ENCODE data around the gene SLC35D3.
"Not testable (repeated sequence)": the region's sequence is repeated elsewhere in the genome, so short reads cannot be mapped to it uniquely, and the experiment has no call there.

The SLC35D3 gene

DNA sequence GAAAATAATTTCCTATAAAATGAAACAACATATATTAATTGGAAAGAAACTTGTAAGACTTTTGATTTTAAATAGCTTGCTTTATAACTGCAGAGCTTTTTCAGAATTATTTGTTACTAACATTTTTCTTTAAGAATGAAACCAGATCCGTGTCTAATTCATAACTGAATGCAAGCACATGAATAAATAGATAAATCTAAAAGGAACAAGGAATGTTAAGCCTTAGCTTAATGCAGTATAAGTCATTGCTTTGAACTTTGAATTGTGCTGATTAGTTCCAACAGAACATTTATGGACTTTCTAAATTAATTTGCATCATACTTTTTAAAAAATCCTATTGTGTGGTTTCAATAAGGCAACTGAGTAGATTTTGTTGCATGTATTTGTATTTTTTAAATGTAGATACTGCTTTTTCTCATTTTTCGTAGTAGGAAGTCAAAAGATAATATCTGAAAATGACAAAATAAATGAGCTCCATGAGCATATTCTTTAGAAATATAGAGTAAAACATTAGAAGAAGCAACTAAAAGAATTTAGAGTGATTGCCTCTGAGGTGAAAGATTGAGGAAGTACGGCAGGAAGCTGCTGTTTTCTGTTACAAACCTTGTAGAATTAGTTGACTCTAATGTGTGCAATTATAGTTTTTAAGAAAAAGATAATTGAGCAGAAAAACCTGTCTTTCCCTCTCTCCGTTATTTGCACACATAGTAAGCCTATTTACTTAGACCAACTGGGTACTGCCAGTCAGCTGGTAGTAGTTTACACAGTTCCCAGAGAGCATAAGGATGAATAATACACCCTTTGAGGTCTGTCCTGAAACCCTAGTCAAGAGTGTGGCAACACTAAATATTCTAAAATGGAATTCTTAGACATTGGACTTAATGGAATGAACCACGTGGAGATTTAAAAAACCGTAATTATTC, 32.6 kb upstream of the SLC35D3 start:
- DNase-seq (ENCODE audit: low read depth, low spot score) = no peak
- Histone ChIP-seq H3K9ac (ENCODE audit: insufficient read length, low read depth) (no peak overlapping the region), H3K36me3 (ENCODE audit: insufficient read depth, insufficient read length, low read length) (no peaks in the 10 kb centered on the region), H3K9me3 (ENCODE audit: insufficient read depth, low read length) (no peaks in the 10 kb centered on the region), H3K4me1 (ENCODE audit: insufficient read depth, insufficient read length) (no peaks in the 10 kb centered on the region), H3K27me3 (ENCODE audit: insufficient read depth, insufficient read length) (no peaks in the 10 kb centered on the region), H3K4me3 (ENCODE audit: insufficient read length, low read depth) (no peak overlapping the region)
- TF ChIP-seq YY1 (IDR thresholded peaks at IDR 0.05; ENCODE audit: insufficient read depth, insufficient read length) (no peak), ZNF274 (IDR thresholded peaks at IDR 0.05; ENCODE audit: low read depth, low read length) (no peak), SUZ12 (IDR thresholded peaks at IDR 0.05; ENCODE audit: extremely low read depth, insufficient read depth, insufficient read length) (no peak)

DNA sequence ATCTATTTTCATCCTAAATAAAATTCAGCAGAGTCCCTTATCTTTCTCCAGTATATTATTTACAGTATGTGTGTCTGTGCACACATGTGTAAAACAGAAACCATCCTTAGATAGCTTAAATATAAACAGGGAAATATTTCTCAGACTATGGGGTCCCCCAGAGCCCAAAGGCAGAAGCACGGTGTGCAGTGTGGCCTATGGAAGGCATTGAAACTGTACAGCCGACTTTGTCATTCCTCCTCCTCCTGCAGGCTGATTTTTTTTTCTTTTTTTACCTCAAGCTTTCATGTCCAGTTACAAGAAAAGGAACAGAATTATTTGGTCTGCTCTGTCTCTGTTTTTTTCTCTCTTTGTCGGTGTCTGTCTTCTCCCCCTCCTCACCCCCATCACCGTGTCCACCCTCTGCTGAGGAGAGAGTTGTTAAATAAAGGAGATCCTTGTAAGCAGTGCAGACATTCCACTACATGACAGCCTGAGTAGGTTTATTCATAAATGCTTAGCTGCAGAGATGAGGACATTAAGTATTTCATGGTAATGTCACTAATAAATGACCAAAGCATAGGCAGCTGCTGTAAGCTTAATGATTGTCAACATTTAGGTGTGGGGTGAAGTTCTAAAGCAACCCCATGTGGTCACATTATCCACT, 31.8 kb upstream of the SLC35D3 start:
- no peak for TF ChIP-seq SUZ12 (IDR thresholded peaks at IDR 0.05; ENCODE audit: extremely low read depth, insufficient read depth, insufficient read length)
- no peak for TF ChIP-seq ZNF274 (IDR thresholded peaks at IDR 0.05; ENCODE audit: low read depth, low read length)
- TF ChIP-seq YY1 (IDR thresholded peaks at IDR 0.05; ENCODE audit: insufficient read depth, insufficient read length) = no peak
- no peaks in the 10 kb centered on the region for H3K9me3 ChIP-seq (ENCODE audit: insufficient read depth, low read length)
- H3K27me3 ChIP-seq (ENCODE audit: insufficient read depth, insufficient read length) = no peaks in the 10 kb centered on the region
- no peak overlapping the region for H3K9ac ChIP-seq (ENCODE audit: insufficient read length, low read depth)
- H3K4me3 ChIP-seq (ENCODE audit: insufficient read length, low read depth) = no peak overlapping the region
- no peaks in the 10 kb centered on the region for H3K36me3 ChIP-seq (ENCODE audit: insufficient read depth, insufficient read length, low read length)
- H3K4me1 ChIP-seq (ENCODE audit: insufficient read depth, insufficient read length) = no peaks in the 10 kb centered on the region
- no peak for DNase-seq (ENCODE audit: low read depth, low spot score)

DNA sequence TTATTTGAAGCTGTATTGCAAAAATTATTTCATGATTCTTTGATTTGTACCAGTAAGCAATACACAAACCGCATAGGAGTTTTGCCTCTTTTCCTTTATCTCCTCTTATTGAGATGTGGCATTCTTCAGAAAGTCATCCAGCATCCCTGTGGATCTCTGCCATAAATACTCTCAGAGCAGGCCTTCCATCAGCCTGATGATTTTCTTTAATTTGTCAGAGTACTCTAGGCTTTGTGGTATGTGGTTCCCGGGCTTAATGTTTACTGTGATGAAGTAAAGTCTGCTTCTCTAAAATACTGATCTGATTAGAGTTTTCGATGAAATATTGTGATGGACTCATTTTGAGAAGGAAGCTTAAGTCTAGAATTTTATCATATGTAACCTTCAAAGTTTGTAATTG, 31.1 kb upstream of the SLC35D3 start:
- H3K27me3 ChIP-seq (ENCODE audit: insufficient read depth, insufficient read length) = no peaks in the 10 kb centered on the region

DNA sequence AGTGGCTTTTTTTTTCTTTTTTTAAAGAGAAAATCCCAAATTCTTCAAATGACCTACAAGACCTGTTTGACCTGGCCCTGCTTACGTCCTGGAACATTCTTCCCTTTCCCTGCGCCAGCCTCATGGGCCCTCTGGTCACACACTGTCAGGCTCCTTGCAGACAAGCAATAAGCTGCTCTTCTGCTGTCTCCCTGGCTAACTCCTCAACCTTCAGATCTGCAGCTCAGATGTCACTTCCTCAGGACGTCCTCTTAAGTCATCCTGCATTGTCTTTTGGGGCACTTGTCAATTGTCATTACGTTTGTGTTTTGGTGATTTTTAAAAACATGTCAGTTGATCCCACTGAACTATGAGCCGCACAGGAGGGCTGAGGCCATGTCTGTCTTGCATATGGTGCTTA, 28.9 kb upstream of the SLC35D3 start:
- Histone ChIP-seq H3K4me1 (ENCODE audit: insufficient read depth, insufficient read length) (no peaks in the 10 kb centered on the region), H3K9ac (ENCODE audit: insufficient read length, low read depth) (no peak overlapping the region), H3K27me3 (ENCODE audit: insufficient read depth, insufficient read length) (no peaks in the 10 kb centered on the region), H3K9me3 (ENCODE audit: insufficient read depth, low read length) (no peaks in the 10 kb centered on the region), H3K4me3 (ENCODE audit: insufficient read length, low read depth) (no peak overlapping the region), H3K36me3 (ENCODE audit: insufficient read depth, insufficient read length, low read length) (peaks cover 3% of the 10 kb centered on the region)
- no peak for DNase-seq (ENCODE audit: low read depth, low spot score)
- no peak for TF ChIP-seq ZNF274 (IDR thresholded peaks at IDR 0.05; ENCODE audit: low read depth, low read length)
- TF ChIP-seq SUZ12 (IDR thresholded peaks at IDR 0.05; ENCODE audit: extremely low read depth, insufficient read depth, insufficient read length) = no peak
- TF ChIP-seq YY1 (IDR thresholded peaks at IDR 0.05; ENCODE audit: insufficient read depth, insufficient read length) = no peak

More for the DNA sequence above, 31.1 kb upstream of the SLC35D3 start:
- H3K9me3 ChIP-seq (ENCODE audit: insufficient read depth, low read length) = no peaks in the 10 kb centered on the region
- H3K4me3 ChIP-seq (ENCODE audit: insufficient read length, low read depth) = no peak overlapping the region
- no peak for DNase-seq (ENCODE audit: low read depth, low spot score)
- no peak overlapping the region for H3K9ac ChIP-seq (ENCODE audit: insufficient read length, low read depth)
- H3K4me1 ChIP-seq (ENCODE audit: insufficient read depth, insufficient read length) = no peaks in the 10 kb centered on the region
- TF ChIP-seq SUZ12 (IDR thresholded peaks at IDR 0.05; ENCODE audit: extremely low read depth, insufficient read depth, insufficient read length) = no peak
- TF ChIP-seq YY1 (IDR thresholded peaks at IDR 0.05; ENCODE audit: insufficient read depth, insufficient read length) = no peak
- no peak for TF ChIP-seq ZNF274 (IDR thresholded peaks at IDR 0.05; ENCODE audit: low read depth, low read length)
- H3K36me3 ChIP-seq (ENCODE audit: insufficient read depth, insufficient read length, low read length) = no peaks in the 10 kb centered on the region

DNA sequence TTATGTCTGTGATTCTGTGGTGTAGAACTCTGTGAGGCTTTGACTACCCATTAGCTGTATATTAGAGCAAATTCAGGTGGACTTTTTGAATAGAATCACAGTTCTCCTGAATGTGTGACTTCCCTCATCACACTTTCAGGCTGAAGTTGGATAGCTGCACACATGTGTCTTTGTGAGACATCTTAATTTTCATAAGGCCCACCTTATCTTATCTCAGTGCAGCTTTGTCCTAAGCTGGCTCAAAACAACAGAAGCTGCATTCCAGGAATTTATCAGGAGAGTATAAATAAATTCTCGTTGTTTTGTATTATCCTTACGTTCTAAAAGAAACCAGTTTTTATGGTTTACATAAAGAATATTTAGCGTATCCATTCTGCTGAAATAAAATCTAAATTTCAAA, 26.2 kb upstream of the SLC35D3 start:
- Histone ChIP-seq H3K27me3 (ENCODE audit: insufficient read depth, insufficient read length) (no peaks in the 10 kb centered on the region), H3K9ac (ENCODE audit: insufficient read length, low read depth) (no peak overlapping the region), H3K36me3 (ENCODE audit: insufficient read depth, insufficient read length, low read length) (peaks cover 13% of the 10 kb centered on the region), H3K9me3 (ENCODE audit: insufficient read depth, low read length) (no peaks in the 10 kb centered on the region), H3K4me3 (ENCODE audit: insufficient read length, low read depth) (no peak overlapping the region), H3K4me1 (ENCODE audit: insufficient read depth, insufficient read length) (no peaks in the 10 kb centered on the region)
- TF ChIP-seq YY1 (IDR thresholded peaks at IDR 0.05; ENCODE audit: insufficient read depth, insufficient read length) (no peak), ZNF274 (IDR thresholded peaks at IDR 0.05; ENCODE audit: low read depth, low read length) (no peak), SUZ12 (IDR thresholded peaks at IDR 0.05; ENCODE audit: extremely low read depth, insufficient read depth, insufficient read length) (no peak)
- DNase-seq (ENCODE audit: low read depth, low spot score) = no peak

DNA sequence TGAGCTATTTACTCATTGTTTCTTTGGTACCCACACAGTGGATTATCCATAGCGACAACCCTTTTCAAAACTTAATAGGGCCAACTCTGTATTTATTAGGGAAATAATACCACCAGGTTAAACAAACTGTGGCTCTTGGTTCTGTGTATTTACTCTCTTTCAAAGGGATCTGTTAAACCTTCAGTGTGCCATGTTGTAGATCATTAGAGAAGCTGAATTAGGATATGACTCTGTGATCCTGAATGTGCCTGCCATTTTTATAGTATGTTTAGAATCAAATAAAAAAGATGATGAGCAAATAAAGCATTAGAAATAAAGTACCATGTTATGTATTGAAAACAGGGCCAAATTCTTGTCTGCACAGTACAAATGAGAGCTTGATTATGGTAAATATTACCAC, 25.0 kb upstream of the SLC35D3 start:
- no peaks in the 10 kb centered on the region for H3K4me1 ChIP-seq (ENCODE audit: insufficient read depth, insufficient read length)
- TF ChIP-seq YY1 (IDR thresholded peaks at IDR 0.05; ENCODE audit: insufficient read depth, insufficient read length) (no peak), ZNF274 (IDR thresholded peaks at IDR 0.05; ENCODE audit: low read depth, low read length) (no peak), SUZ12 (IDR thresholded peaks at IDR 0.05; ENCODE audit: extremely low read depth, insufficient read depth, insufficient read length) (no peak)
- peaks cover 14% of the 10 kb centered on the region for H3K36me3 ChIP-seq (ENCODE audit: insufficient read depth, insufficient read length, low read length)
- H3K9ac ChIP-seq (ENCODE audit: insufficient read length, low read depth) = no peak overlapping the region
- no peak overlapping the region for H3K4me3 ChIP-seq (ENCODE audit: insufficient read length, low read depth)
- H3K9me3 ChIP-seq (ENCODE audit: insufficient read depth, low read length) = no peaks in the 10 kb centered on the region
- H3K27me3 ChIP-seq (ENCODE audit: insufficient read depth, insufficient read length) = no peaks in the 10 kb centered on the region
- DNase-seq (ENCODE audit: low read depth, low spot score) = no peak

DNA sequence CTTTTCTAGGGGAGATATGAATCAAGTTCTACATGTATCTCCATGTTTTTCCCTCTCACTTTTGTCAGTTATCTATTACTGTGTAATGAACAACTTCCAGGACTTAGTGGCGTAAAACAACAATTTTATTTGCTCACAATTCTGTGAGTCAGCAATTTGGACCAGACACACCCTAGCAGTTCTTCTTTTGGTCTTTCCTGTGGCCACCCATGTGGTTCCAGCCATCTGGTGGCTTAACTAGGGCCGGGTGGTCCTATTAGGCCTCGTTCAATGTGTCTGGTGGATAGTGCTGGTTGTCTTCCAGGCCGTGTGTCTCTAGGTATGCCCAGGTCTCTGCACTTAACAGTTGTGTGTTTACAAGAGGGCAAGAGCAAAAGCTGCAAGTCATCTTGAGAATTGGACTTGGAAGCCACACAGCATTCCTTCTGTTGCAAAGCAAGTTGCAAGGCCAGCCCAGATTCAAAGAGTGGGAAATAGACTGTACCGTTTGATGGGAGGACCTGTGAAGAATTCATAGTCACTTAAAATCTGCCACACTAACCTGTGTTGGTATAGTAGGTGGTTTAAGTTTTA, 20.8 kb upstream of the SLC35D3 start:
- Histone ChIP-seq H3K9me3 (ENCODE audit: insufficient read depth, low read length) (peaks cover 5% of the 10 kb centered on the region; the same call in 1 of the 2 replicates), H3K4me3 (ENCODE audit: insufficient read length, low read depth) (no peak overlapping the region), H3K36me3 (ENCODE audit: insufficient read depth, insufficient read length, low read length) (peaks cover 20% of the 10 kb centered on the region), H3K4me1 (ENCODE audit: insufficient read depth, insufficient read length) (no peaks in the 10 kb centered on the region), H3K9ac (ENCODE audit: insufficient read length, low read depth) (no peak overlapping the region), H3K27me3 (ENCODE audit: insufficient read depth, insufficient read length) (no peaks in the 10 kb centered on the region)
- TF ChIP-seq SUZ12 (IDR thresholded peaks at IDR 0.05; ENCODE audit: extremely low read depth, insufficient read depth, insufficient read length) = no peak
- no peak for TF ChIP-seq ZNF274 (IDR thresholded peaks at IDR 0.05; ENCODE audit: low read depth, low read length)
- no peak for TF ChIP-seq YY1 (IDR thresholded peaks at IDR 0.05; ENCODE audit: insufficient read depth, insufficient read length)
- no peak for DNase-seq (ENCODE audit: low read depth, low spot score)

DNA sequence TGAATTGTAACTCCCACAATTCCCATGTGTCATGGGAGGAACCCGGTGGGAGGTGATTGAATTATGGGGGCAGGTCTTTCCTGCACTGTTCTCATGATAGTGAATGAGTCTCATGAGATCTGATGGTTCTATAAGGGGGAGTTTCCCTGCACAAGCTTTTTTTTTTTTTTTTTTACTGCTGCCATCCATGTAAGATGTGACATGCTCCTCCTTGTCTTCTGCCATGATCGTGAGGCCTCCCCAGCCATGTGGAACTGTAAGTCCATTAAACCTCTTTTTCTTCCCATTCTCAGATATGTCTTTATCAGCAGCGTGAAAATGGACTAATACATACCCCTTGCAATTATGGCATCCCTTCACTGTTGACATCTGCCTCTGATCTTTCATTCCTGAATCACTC, 17.6 kb upstream of the SLC35D3 start:
- H3K36me3 ChIP-seq (ENCODE audit: insufficient read depth, insufficient read length, low read length) = peaks cover 14% of the 10 kb centered on the region
- H3K9me3 ChIP-seq (ENCODE audit: insufficient read depth, low read length); H3K9ac ChIP-seq (ENCODE audit: insufficient read length, low read depth); H3K4me3 ChIP-seq (ENCODE audit: insufficient read length, low read depth); H3K4me1 ChIP-seq (ENCODE audit: insufficient read depth, insufficient read length); H3K27me3 ChIP-seq (ENCODE audit: insufficient read depth, insufficient read length); DNase-seq (ENCODE audit: low read depth, low spot score): not testable (repeated sequence)

Data from NT2/D1 (cell line).